SK-N-SH (cell line): ENCODE results near the gene GLRA1. TPM values are rescaled to one million over a fixed set of nuclear protein-coding genes. Genes with fewer than 3 reads are reported as not detected.

Experiments used
- CTCF ChIA-PET: fragments of 300-600, 350-600 bp; formaldehyde crosslinking; extraction: SDS; loops from one replicate; lab custom pipeline; 2021; lab: Yijun Ruan, JAX
- POLR2A ChIA-PET: fragments of 350-600 bp; sonication (Branson Sonifier 250); formaldehyde crosslinking; extraction: SDS; loops from one replicate; lab custom pipeline; 2020; ENCODE audit warnings: antibody characterized with exemption, inconsistent platforms; lab: Yijun Ruan, JAX
- DNase-seq: peaks from one replicate; pipeline ENCODE4 v3.0.0; 2012
- H2AFZ ChIP-seq: fragments of 200-600 bp; sonication (generic); 2 replicates; pipeline ENCODE4 v1.8.1; 2016; ENCODE audit warnings: antibody characterized with exemption, mild to moderate bottlenecking, low read depth
- H3F3A ChIP-seq: fragments of 200-600 bp; sonication (generic); replicated peaks from 2 replicates; pipeline ENCODE3; 2016; ENCODE audit warnings: antibody characterized with exemption, mild to moderate bottlenecking; ENCODE audit not compliant: insufficient read depth
- H3K27ac ChIP-seq, 2 experiments: fragments of 200-500 bp in 1 of 2; fragments of 200-600 bp in 1 of 2; sonication (Bioruptor generic) in 1 of 2; sonication (generic), shearing (Covaris generic) in 1 of 2; 2 replicates each; pipeline versions ENCODE4 v1.5.1 to v1.6.1; 2014 to 2016; ENCODE audit warnings: low read depth in 2 of 2, inconsistent platforms in 1 of 2, low read length in 1 of 2, mild to moderate bottlenecking in 1 of 2, mixed read lengths in 1 of 2
- H3K27me3 ChIP-seq: fragments of 200-600 bp; sonication (generic), shearing (Covaris generic); 2 replicates; pipeline ENCODE4 v1.6.1; 2016; ENCODE audit warnings: mixed run types; ENCODE audit not compliant: insufficient read depth
- H3K36me3 ChIP-seq, 2 experiments: fragments of 200-500 bp in 1 of 2; fragments of 200-600 bp in 1 of 2; sonication (Bioruptor generic) in 1 of 2; sonication (generic) in 1 of 2; replicated peaks in 1 of 2; 2 replicates each; pipeline versions ENCODE3 to v1.5.1; 2014 to 2016; ENCODE audit warnings: low read length in 1 of 2, mild to moderate bottlenecking in 1 of 2; ENCODE audit not compliant: insufficient read depth in 2 of 2, control insufficient read depth in 1 of 2
- H3K4me1 ChIP-seq, 2 experiments: fragments of 200-500 bp in 1 of 2; fragments of 200-600 bp in 1 of 2; sonication (Bioruptor generic) in 1 of 2; sonication (generic), shearing (Covaris generic) in 1 of 2; 2 replicates each; pipeline versions ENCODE4 v1.5.1 to v1.6.1; 2014 to 2016; ENCODE audit warnings: low read depth in 1 of 2, low read length in 1 of 2, mixed run types in 1 of 2; ENCODE audit not compliant: insufficient read depth in 2 of 2, control insufficient read depth in 1 of 2
- H3K4me2 ChIP-seq: fragments of 200-600 bp; sonication (generic), shearing (Covaris generic); 2 replicates; pipeline ENCODE4 v1.6.1; 2017; ENCODE audit warnings: mixed run types
- H3K4me3 ChIP-seq, 2 experiments: fragments of 200-500 bp in 1 of 2; fragments of 200-600 bp in 1 of 2; sonication (Bioruptor generic) in 1 of 2; sonication (generic), shearing (Covaris generic) in 1 of 2; 2 replicates each; pipeline versions ENCODE4 v1.5.1 to v1.8.1; 2014 to 2016; ENCODE audit warnings: low read depth in 2 of 2, inconsistent platforms in 1 of 2, low read length in 1 of 2, mild to moderate bottlenecking in 1 of 2, mixed read lengths in 1 of 2, moderate library complexity in 1 of 2
- H3K79me2 ChIP-seq: fragments of 200-600 bp; sonication (generic); 2 replicates; pipeline ENCODE4 v1.8.1; 2017; ENCODE audit warnings: mild to moderate bottlenecking; ENCODE audit not compliant: insufficient read depth
- H3K9ac ChIP-seq: fragments of 200-600 bp; sonication (generic); 2 replicates; pipeline ENCODE4 v1.6.1; 2017; ENCODE audit warnings: mixed run types
- H3K9me2 ChIP-seq: fragments of 200-600 bp; sonication (generic); 2 replicates; pipeline ENCODE4 v1.6.1; 2017; ENCODE audit warnings: mixed run types
- H3K9me3 ChIP-seq: fragments of 200-600 bp; sonication (generic); 2 replicates; pipeline ENCODE4 v1.6.1; 2017; ENCODE audit warnings: mixed run types, mild to moderate bottlenecking, moderate library complexity
- H4K20me1 ChIP-seq: fragments of 200-600 bp; sonication (generic); 2 replicates; pipeline ENCODE4 v1.6.1; 2017; ENCODE audit warnings: mild to moderate bottlenecking, mixed run types; ENCODE audit not compliant: insufficient read depth
- CHD2 ChIP-seq: fragments of 150-350 bp; IDR thresholded peaks from 2 replicates; pipeline ENCODE4 v1.6.1; 2018; ENCODE audit warnings: low read length; ENCODE audit not compliant: partially characterized antibody
- FOSL2 ChIP-seq: IDR thresholded peaks from 2 replicates; pipeline ENCODE4 v1.4.0; 2012; ENCODE audit warnings: low read depth, mild to moderate bottlenecking, moderate library complexity, borderline replicate concordance
- GABPA ChIP-seq: IDR thresholded peaks from 2 replicates; pipeline ENCODE4 v1.4.0; 2012; ENCODE audit warnings: low read depth, mild to moderate bottlenecking
- GATA2 ChIP-seq: sonication (generic); formaldehyde crosslinking; IDR thresholded peaks from 2 replicates; pipeline ENCODE4 v1.5.0; 2020; ENCODE audit warnings: mild to moderate bottlenecking, missing genetic modification reagents
- MXI1 ChIP-seq: IDR thresholded peaks from 2 replicates; pipeline ENCODE4 v1.6.1; 2012; ENCODE audit warnings: mild to moderate bottlenecking, low read depth, low read length, improper control_type of control experiment
- NRF1 ChIP-seq: IDR thresholded peaks from 2 replicates; pipeline ENCODE4 v1.6.1; 2012; ENCODE audit warnings: low read depth, mild to moderate bottlenecking, low read length
- POLR2AphosphoS5 ChIP-seq: IDR thresholded peaks from 2 replicates; pipeline ENCODE4 v1.6.1; 2012; ENCODE audit warnings: low read depth, low read length
- RCOR1 ChIP-seq: fragments of 150-350 bp; IDR thresholded peaks from 2 replicates; pipeline ENCODE4 v1.6.1; 2017; ENCODE audit warnings: antibody characterized with exemption, low read length
- RXRA ChIP-seq: IDR thresholded peaks from 2 replicates; pipeline ENCODE4 v1.4.0; 2012; ENCODE audit warnings: low read depth, mild to moderate bottlenecking, borderline replicate concordance
- SMC3 ChIP-seq: IDR thresholded peaks from 2 replicates; pipeline ENCODE4 v1.6.1; 2012; ENCODE audit warnings: low read depth, low read length, improper control_type of control experiment
- TEAD4 ChIP-seq: IDR thresholded peaks from 2 replicates; pipeline ENCODE4 v1.4.0; 2012; ENCODE audit warnings: mild to moderate bottlenecking, borderline replicate concordance; ENCODE audit not compliant: insufficient read depth
- YY1 ChIP-seq: IDR thresholded peaks from 2 replicates; pipeline ENCODE4 v1.4.0; 2012; ENCODE audit warnings: low read depth, mild to moderate bottlenecking
- WGBS: methylation state at CpG from one replicate; pipeline ENCODE4 v1.1.6; 2017; ENCODE audit warnings: low lambda C conversion rate; 5-methylcytosine and 5-hydroxymethylcytosine counted together
- polyA plus RNA-seq, 3 experiments: library from polyadenylated mRNA; depleted of rRNA; stranded (reverse); fragments of >200 nt; gene quantifications; 2 replicates each; pipeline ENCODE4 v1.2.3, GENCODE V29; 2012
- small RNA-seq, 7 experiments: library from RNA; depleted of rRNA; stranded (forward); fragments of <200 nt; gene quantifications; one replicate each; pipeline ENCODE3, GENCODE V24; 2012
- TF ChIP-seq, protein P1 (sequence below): IDR thresholded peaks from 2 replicates; pipeline ENCODE4 v1.4.0; 2012; ENCODE audit warnings: low read depth, borderline replicate concordance
- TF ChIP-seq, protein P2 (sequence below): IDR thresholded peaks from 2 replicates; pipeline ENCODE4 v1.4.0; 2012; ENCODE audit warnings: low read depth

The GLRA1 gene
- polyA plus RNA-seq, 1 of the 3 experiments (the other 2 are of a cell fraction): not detected

DNA sequence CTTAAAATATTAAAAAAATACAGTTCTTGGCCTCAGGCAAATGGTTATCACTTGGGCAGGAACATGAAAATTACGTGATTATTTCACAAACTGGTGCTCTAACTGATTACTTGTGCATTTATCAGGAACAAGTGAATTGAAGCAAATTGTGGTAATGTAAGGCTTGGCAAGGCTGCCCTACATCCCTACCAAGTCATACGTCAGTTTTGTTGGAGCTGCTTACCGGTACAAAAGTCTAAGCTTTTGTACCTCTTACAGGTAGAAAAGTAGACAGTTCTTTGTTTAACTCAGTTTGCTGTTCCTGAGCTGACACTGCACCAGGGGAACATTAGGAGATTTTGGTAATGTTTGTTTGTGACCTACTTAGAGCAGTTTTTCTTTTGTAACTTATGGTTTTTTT lies 150.7 kb downstream of the GLRA1 start:
- Histone ChIP-seq H3K27me3 (no peaks in the 10 kb centered on the region), H2AFZ (no peak overlapping the region), H3K79me2 (peaks cover 75% of the 10 kb centered on the region), H3K4me1 (peaks cover 22 to 31% of the 10 kb centered on the region in 2 experiments; a peak in 3 of 4 replicates), H3K9me3 (no peaks in the 10 kb centered on the region), H3K4me2 (peak overlapping the region; percentile 91)
- WGBS: 0% methylated on average over 3 of the region's 3 CpGs
- TF ChIP-seq TEAD4: no peak
- TF ChIP-seq POLR2AphosphoS5: no peak
- TF ChIP-seq GATA2 (CRISPR knock-in tag): peak; percentile 36; the same call in 1 of the 2 replicates
- no peak for TF ChIP-seq GABPA
- TF ChIP-seq CHD2: peak; percentile 22
- no peak; the same call in 1 of the 2 replicates for TF ChIP-seq RCOR1
- no peak for TF ChIP-seq YY1
- TF ChIP-seq, protein P1, sequence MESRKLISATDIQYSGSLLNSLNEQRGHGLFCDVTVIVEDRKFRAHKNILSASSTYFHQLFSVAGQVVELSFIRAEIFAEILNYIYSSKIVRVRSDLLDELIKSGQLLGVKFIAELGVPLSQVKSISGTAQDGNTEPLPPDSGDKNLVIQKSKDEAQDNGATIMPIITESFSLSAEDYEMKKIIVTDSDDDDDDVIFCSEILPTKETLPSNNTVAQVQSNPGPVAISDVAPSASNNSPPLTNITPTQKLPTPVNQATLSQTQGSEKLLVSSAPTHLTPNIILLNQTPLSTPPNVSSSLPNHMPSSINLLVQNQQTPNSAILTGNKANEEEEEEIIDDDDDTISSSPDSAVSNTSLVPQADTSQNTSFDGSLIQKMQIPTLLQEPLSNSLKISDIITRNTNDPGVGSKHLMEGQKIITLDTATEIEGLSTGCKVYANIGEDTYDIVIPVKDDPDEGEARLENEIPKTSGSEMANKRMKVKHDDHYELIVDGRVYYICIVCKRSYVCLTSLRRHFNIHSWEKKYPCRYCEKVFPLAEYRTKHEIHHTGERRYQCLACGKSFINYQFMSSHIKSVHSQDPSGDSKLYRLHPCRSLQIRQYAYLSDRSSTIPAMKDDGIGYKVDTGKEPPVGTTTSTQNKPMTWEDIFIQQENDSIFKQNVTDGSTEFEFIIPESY: no peak
- TF ChIP-seq RXRA: no peak
- TF ChIP-seq, all 33 proteins: peak for 2
- Histone ChIP-seq H3K9me2 (no peaks in the 10 kb centered on the region), H3K4me3 (peak overlapping the region; percentile 77 to 92), H3K9ac (peak overlapping the region; percentile 92; the same call in 1 of the 2 replicates), H3K27ac (peak overlapping the region; percentile 80 to 94; a peak in 3 of 4 replicates), H3K36me3 (peaks cover 20% of the 10 kb centered on the region in 2 experiments), H4K20me1 (peaks cover 68% of the 10 kb centered on the region), H3F3A (no peaks in the 10 kb centered on the region)
- DNase-seq: no peak
- ChIA-PET POLR2A (no interaction called here), CTCF (interaction anchor here (1.3 to 1.6 kb wide), 2 partner anchors 115 to 122 kb away, joined by 4 to 8 read pairs; no protein-coding TSS in a partner anchor)

DNA sequence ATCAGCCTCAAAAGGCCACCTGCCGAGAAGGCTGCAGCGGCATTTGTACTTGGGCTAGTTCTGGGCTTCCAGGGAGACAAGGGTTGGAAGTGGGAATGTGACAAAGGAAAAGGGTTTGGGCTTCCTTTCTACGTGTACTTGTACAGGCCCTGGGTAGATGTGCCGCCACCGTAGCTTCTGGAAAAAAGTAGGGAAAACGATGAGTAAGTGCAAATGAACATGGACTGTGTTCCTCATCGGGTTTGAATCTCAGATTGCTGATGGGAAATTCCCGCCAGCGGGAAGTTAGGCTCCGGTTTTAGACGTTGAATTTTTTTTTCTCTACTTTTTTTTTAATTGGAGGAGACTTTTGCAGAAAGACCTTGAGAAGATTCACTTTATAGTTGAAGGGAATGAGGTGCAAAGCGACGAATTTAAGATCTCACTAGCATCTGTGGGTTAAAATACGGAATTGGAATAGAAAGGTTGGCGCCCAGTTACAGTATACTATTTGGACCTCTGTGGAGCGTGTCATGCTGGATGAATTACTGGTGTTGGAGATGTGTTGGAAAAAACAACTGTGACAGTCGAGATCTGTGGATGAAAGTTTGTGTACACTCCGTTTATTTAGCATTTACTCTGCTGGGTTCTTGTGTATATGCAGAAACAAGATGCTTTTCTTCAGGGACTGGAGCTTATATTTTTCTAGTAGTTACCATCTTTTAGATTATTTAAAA lies 151.6 kb downstream of the GLRA1 start:
- DNase-seq: no peak

More for the DNA sequence above, 151.6 kb downstream of the GLRA1 start:
- H4K20me1 ChIP-seq: peaks cover 59% of the 10 kb centered on the region
- peak overlapping the region; percentile 92 for H3K9ac ChIP-seq
- H3K9me3 ChIP-seq: no peaks in the 10 kb centered on the region
- H3F3A ChIP-seq: no peaks in the 10 kb centered on the region
- peaks cover 22 to 31% of the 10 kb centered on the region in 2 experiments; a peak in 3 of 4 replicates for H3K4me1 ChIP-seq
- no peak overlapping the region for H2AFZ ChIP-seq
- H3K27me3 ChIP-seq: no peaks in the 10 kb centered on the region
- TF ChIP-seq MXI1 (peak; percentile 28; the same call in 1 of the 2 replicates), NRF1 (no peak), SMC3 (no peak), FOSL2 (0 out of 2 replicates have a peak, but pooled peaks have one; percentile 4)
- TF ChIP-seq, protein P2, sequence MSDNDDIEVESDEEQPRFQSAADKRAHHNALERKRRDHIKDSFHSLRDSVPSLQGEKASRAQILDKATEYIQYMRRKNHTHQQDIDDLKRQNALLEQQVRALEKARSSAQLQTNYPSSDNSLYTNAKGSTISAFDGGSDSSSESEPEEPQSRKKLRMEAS: peak; percentile 2; the same call in 1 of the 2 replicates
- ChIA-PET CTCF (interaction anchor here (1.6 to 3.0 kb wide), 2 partner anchors 33 to 114 kb away, joined by 8 to 19 read pairs; no protein-coding TSS in a partner anchor), POLR2A (interaction anchor here (0.6 to 1.2 kb wide), 3 partner anchors 14 to 86 kb away, joined by 3 read pairs; partner anchors contain the start of gene SPARC)
- peaks cover 15 to 20% of the 10 kb centered on the region in 2 experiments for H3K36me3 ChIP-seq
- H3K4me2 ChIP-seq: peak overlapping the region; percentile 91
- peak overlapping the region; percentile 80 to 94 for H3K27ac ChIP-seq
- H3K79me2 ChIP-seq: peaks cover 66% of the 10 kb centered on the region
- 1% methylated on average over 18 of the region's 18 CpGs for WGBS
- peak overlapping the region; percentile 77 to 92 for H3K4me3 ChIP-seq
- H3K9me2 ChIP-seq: no peaks in the 10 kb centered on the region

Small RNA genes lying within 50 kb of the gene (small RNA-seq; reads per million reads assigned to genes)
- 0 to 1.1 (median 0) reads per million in 7 experiments for gene RNA5SP198

Other genes starting within 250 kb of the GLRA1 start
- 987 and 1,115 TPM in 2 replicates for gene SPARC, start 237.9 kb downstream of the GLRA1 start, polyA plus RNA-seq (2012; rRNA removed)
- 344 and 497 TPM in 2 replicates for gene ATOX1, start 166.2 kb downstream of the GLRA1 start, polyA plus RNA-seq (2012; rRNA removed)
- 21.7 and 25.1 TPM in 2 replicates for gene G3BP1, start 152.9 kb downstream of the GLRA1 start, polyA plus RNA-seq (2012; rRNA removed)